Endothelial cell of umbilical vein (primary cell): Measurements from ENCODE around the gene CNN2. TPM values are rescaled to one million over a fixed set of nuclear protein-coding genes. Genes with fewer than 3 reads are reported as not detected.

Experiments
- BruUV-seq: library from RNA; stranded (reverse); fragments of 400-500 nt; replicated peaks from 2 replicates; lab custom pipeline; 2021; lab: Mats Ljungman, UMichigan
- CTCF ChIA-PET: fragments of 300-600, 350-600 bp; sonication (Branson Sonifier 250); formaldehyde crosslinking; loops from one replicate; lab custom pipeline; 2021; ENCODE audit warnings: antibody characterized with exemption, inconsistent platforms; lab: Charles Lee
- POLR2A ChIA-PET: fragments of 300-600, 350-600 bp; sonication (Branson Sonifier 250); formaldehyde crosslinking; loops from one replicate; lab custom pipeline; 2021; ENCODE audit warnings: antibody characterized with exemption, inconsistent platforms; lab: Charles Lee
- DNase-seq: peaks from one replicate; pipeline ENCODE4 v3.0.0-alpha.2; 2011; ENCODE audit warnings: low read depth, low spot score
- FAIRE-seq: peaks from 2 replicates; lab custom pipeline; 2011; peaks lifted over from hg19 to GRCh38; lab: Jason Lieb, UNC
- H2AFZ ChIP-seq: 2 replicates; pipeline ENCODE4 v1.6.0; 2012; ENCODE audit warnings: low read depth, low read length, control low read depth, inconsistent platforms
- H3K27ac ChIP-seq: 2 replicates; pipeline ENCODE4 v1.5.1; 2011; ENCODE audit warnings: low read depth, mild to moderate bottlenecking, control low read depth, low read length, moderate library complexity; ENCODE audit not compliant: insufficient read depth
- H3K27me3 ChIP-seq, 2 experiments: 2 replicates each; pipeline versions ENCODE4 v1.6.0 to v1.6.1; 2011; ENCODE audit warnings: low read length in 2 of 2, mixed read lengths in 1 of 2; ENCODE audit not compliant: control insufficient read depth in 2 of 2, insufficient read depth in 2 of 2
- H3K36me3 ChIP-seq, 2 experiments: 2 replicates in 1 of 2; 3 replicates in 1 of 2; pipeline ENCODE4 v1.5.1; 2011; ENCODE audit warnings: low read length in 2 of 2, mild to moderate bottlenecking in 1 of 2, moderate library complexity in 1 of 2; ENCODE audit not compliant: control insufficient read depth in 2 of 2, insufficient read depth in 2 of 2; ENCODE audit errors: extremely low read depth in 1 of 2
- H3K4me1 ChIP-seq: 3 replicates; pipeline ENCODE4 v1.5.1; 2011; ENCODE audit warnings: mild to moderate bottlenecking, low read length; ENCODE audit not compliant: control insufficient read depth, insufficient read depth; ENCODE audit errors: extremely low read depth
- H3K4me2 ChIP-seq: 2 replicates; pipeline ENCODE4 v1.6.1; 2011; ENCODE audit warnings: low read length, control low read depth, mixed read lengths; ENCODE audit not compliant: insufficient read depth
- H3K4me3 ChIP-seq, 3 experiments: fragments of 200-600 bp in 1 of 3; sonication (generic), shearing (Covaris generic) in 1 of 3; replicated peaks in 1 of 3; 2 replicates each; pipeline ENCODE4 v1.5.1; 2011 to 2016; ENCODE audit warnings: control low read depth in 3 of 3, low read length in 3 of 3, mild to moderate bottlenecking in 2 of 3, inconsistent platforms in 1 of 3, low read depth in 1 of 3, moderate library complexity in 1 of 3; ENCODE audit not compliant: insufficient read depth in 1 of 3
- H3K79me2 ChIP-seq: 2 replicates; pipeline ENCODE4 v1.6.0; 2012; ENCODE audit warnings: low read length, inconsistent platforms; ENCODE audit not compliant: control insufficient read depth, insufficient read depth
- H3K9ac ChIP-seq: replicated peaks from 2 replicates; pipeline ENCODE3; 2011; ENCODE audit warnings: low read length, control low read depth; ENCODE audit not compliant: insufficient read depth; ENCODE audit errors: extremely low read depth
- H3K9me1 ChIP-seq: replicated peaks from 3 replicates; pipeline ENCODE4 v1.6.0; 2011; ENCODE audit warnings: mild to moderate bottlenecking, low read length; ENCODE audit not compliant: control insufficient read depth, insufficient read depth; ENCODE audit errors: extremely low read depth
- H3K9me3 ChIP-seq: replicated peaks from 2 replicates; pipeline ENCODE4 v1.5.1; 2012; ENCODE audit warnings: low read length, inconsistent platforms; ENCODE audit not compliant: control insufficient read depth, insufficient read depth
- H4K20me1 ChIP-seq: replicated peaks from 2 replicates; pipeline ENCODE3; 2011; ENCODE audit warnings: mild to moderate bottlenecking, low read length; ENCODE audit not compliant: control insufficient read depth, insufficient read depth; ENCODE audit errors: extremely low read depth
- EZH2 ChIP-seq: IDR thresholded peaks from 2 replicates; pipeline ENCODE4 v1.6.1; 2012; ENCODE audit warnings: borderline replicate concordance, low read depth, mild to moderate bottlenecking, moderate library complexity, low read length, inconsistent platforms; ENCODE audit not compliant: severe bottlenecking
- FOS ChIP-seq: IDR thresholded peaks from 2 replicates; pipeline ENCODE4 v1.6.1; 2011; ENCODE audit warnings: mild to moderate bottlenecking, low read length, moderate library complexity, borderline replicate concordance; ENCODE audit not compliant: insufficient read depth
- GATA2 ChIP-seq: IDR thresholded peaks from 2 replicates; pipeline ENCODE4 v1.7.0; 2011; ENCODE audit warnings: low read depth, mild to moderate bottlenecking, moderate library complexity, mixed read lengths, low read length; ENCODE audit not compliant: insufficient read length, insufficient read depth
- JUN ChIP-seq: IDR thresholded peaks from 2 replicates; pipeline ENCODE4 v1.6.1; 2011; ENCODE audit warnings: borderline replicate concordance, low read depth; ENCODE audit not compliant: insufficient read length, insufficient read depth
- MYC ChIP-seq: IDR thresholded peaks from one replicate; pipeline ENCODE4 v1.6.1; 2011; ENCODE audit warnings: mild to moderate bottlenecking, low read depth, low read length
- POLR2A ChIP-seq: IDR thresholded peaks from 2 replicates; pipeline ENCODE4 v1.6.1; 2012; ENCODE audit warnings: low read depth, mild to moderate bottlenecking, control low read depth, low read length
- POLR2AphosphoS5 ChIP-seq: IDR thresholded peaks from 2 replicates; pipeline ENCODE4 v1.6.1; 2012; ENCODE audit warnings: low read depth, mild to moderate bottlenecking, control low read depth, low read length, moderate library complexity; ENCODE audit not compliant: insufficient read depth
- dilution Hi-C: fragments of 300-500 bp; cut with MboI; formaldehyde crosslinking; loops from one replicate; pipeline ENCODE4 v1.15.0; 2019; ENCODE audit warnings: low sequenced_read_pairs; ENCODE audit not compliant: extremely low pct_ligation_motif_present
- intact Hi-C: fragments of 100-400 bp; cut with micrococcal nuclease; formaldehyde crosslinking; loops from one replicate; pipeline ENCODE4 v1.10.0; 2022
- polyA plus RNA-seq, 4 experiments: library from polyadenylated mRNA; depleted of rRNA in 3 of 4; stranded (reverse) in 3 of 4; unstranded in 1 of 4; fragments of >200 nt; gene quantifications; 2 replicates each; pipeline versions ENCODE4 v1.2.1 to v1.2.3, GENCODE V29; 2011 to 2012; ENCODE audit warnings: missing spikeins in 1 of 4
- total RNA-seq: library from RNA; stranded (reverse); gene quantifications from 2 replicates; pipeline ENCODE4 v1.2.3, GENCODE V29; 2021
- TF ChIP-seq, protein P1 (sequence below), 2 donors: IDR thresholded peaks; 1 replicate in 1 of 2; 2 replicates in 1 of 2; pipeline ENCODE4 v1.5.1; 2011; ENCODE audit warnings: low read length in 2 of 2, mild to moderate bottlenecking in 2 of 2, moderate library complexity in 2 of 2, control low read depth in 1 of 2, inconsistent platforms in 1 of 2, low read depth in 1 of 2; ENCODE audit not compliant: insufficient read depth in 1 of 2; ENCODE audit errors: extremely low read depth in 1 of 2
- TF ChIP-seq, protein P2 (sequence below): IDR thresholded peaks from 2 replicates; pipeline ENCODE4 v1.6.1; 2011; ENCODE audit not compliant: insufficient read depth, insufficient read length

The CNN2 gene
- total and polyA plus RNA-seq, 2 donors (not counting 3 experiments of a cell fraction or from before 2014, with no cell fraction given), result 207 to 286 TPM

DNA sequence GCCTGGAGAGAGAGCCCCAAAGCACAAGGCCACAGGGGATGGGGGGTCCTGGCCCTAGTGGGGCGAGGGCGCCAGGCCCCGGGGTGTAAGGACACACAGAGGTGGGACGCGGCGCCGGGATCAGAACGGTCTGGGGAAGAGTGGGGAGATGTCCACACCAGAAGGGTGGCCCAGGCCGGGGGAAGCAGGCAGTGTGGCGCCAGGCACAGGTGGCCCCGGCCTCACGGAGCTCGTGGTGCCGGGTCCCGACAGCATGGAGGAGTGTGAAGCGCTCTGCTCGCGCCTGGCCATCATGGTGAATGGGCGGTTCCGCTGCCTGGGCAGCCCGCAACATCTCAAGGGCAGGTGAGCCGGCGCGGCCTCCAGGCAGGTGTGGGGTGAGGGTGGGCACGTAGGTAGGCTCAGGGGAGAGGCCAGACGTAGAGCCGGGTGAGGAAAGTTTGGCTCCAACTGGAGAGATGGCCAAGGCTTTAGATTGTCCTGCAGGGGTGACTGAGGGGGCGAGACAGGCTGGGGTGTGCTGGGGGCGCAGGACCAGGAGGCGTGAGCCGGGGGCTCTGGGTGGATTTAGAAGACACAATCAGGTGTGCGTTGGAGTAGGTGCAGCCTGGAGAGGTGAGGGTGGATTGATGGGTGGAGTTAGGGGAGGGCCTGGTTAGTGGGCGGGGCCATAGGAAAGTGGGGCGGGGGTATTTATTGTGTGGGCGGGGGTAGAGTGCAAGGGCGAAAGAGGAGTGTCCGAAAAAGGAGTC, 37.7 kb downstream of the CNN2 start:
- Histone ChIP-seq H3K27ac (no peak overlapping the region), H3K9ac (no peak overlapping the region), H3K4me1 (peaks cover 24% of the 10 kb centered on the region), H3K4me3 (no peak overlapping the region), H3K27me3 (no peaks in the 10 kb centered on the region), H2AFZ (no peak overlapping the region), H3K79me2 (no peaks in the 10 kb centered on the region), H3K9me3 (no peaks in the 10 kb centered on the region), H3K36me3 (no peaks in the 10 kb centered on the region), H4K20me1 (no peaks in the 10 kb centered on the region), H3K9me1 (no peaks in the 10 kb centered on the region), H3K4me2 (no peak overlapping the region)
- no peak for TF ChIP-seq MYC
- no peak for TF ChIP-seq POLR2A
- no peak for TF ChIP-seq POLR2AphosphoS5
- TF ChIP-seq, protein P1, sequence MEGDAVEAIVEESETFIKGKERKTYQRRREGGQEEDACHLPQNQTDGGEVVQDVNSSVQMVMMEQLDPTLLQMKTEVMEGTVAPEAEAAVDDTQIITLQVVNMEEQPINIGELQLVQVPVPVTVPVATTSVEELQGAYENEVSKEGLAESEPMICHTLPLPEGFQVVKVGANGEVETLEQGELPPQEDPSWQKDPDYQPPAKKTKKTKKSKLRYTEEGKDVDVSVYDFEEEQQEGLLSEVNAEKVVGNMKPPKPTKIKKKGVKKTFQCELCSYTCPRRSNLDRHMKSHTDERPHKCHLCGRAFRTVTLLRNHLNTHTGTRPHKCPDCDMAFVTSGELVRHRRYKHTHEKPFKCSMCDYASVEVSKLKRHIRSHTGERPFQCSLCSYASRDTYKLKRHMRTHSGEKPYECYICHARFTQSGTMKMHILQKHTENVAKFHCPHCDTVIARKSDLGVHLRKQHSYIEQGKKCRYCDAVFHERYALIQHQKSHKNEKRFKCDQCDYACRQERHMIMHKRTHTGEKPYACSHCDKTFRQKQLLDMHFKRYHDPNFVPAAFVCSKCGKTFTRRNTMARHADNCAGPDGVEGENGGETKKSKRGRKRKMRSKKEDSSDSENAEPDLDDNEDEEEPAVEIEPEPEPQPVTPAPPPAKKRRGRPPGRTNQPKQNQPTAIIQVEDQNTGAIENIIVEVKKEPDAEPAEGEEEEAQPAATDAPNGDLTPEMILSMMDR (IDR thresholded peaks at IDR 0.05; ENCODE audit: extremely low read depth in 1 of 2, insufficient read depth in 1 of 2, low read depth in 1 of 2, low read length in 2 of 2), result no peak
- TF ChIP-seq, protein P2, sequence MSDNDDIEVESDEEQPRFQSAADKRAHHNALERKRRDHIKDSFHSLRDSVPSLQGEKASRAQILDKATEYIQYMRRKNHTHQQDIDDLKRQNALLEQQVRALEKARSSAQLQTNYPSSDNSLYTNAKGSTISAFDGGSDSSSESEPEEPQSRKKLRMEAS, result no peak
- TF ChIP-seq FOS, result no peak
- no peak for TF ChIP-seq GATA2
- no peak for TF ChIP-seq EZH2
- no peak for TF ChIP-seq JUN
- no TSS peak for BruUV-seq
- CTCF ChIA-PET, result interaction anchor here (1.0 to 1.9 kb wide), 14 partner anchors 9 to 150 kb away, joined by 3 to 13 read pairs (median 6); partner anchors contain the start of genes CNN2 and GPX4
- no peak for DNase-seq
- no peak for FAIRE-seq
- POLR2A ChIA-PET, result interaction anchor here (0.8 to 1.2 kb wide), 2 partner anchors 35 to 38 kb away, joined by 3 to 4 read pairs; no protein-coding TSS in a partner anchor
- intact Hi-C loops (no loop called here), dilution Hi-C loops (no loop called here)
